PC-9 (cell line): ENCODE results near the gene TIMMDC1. TPM values are rescaled to one million over a fixed set of nuclear protein-coding genes. Genes with fewer than 3 reads are reported as not detected.

Experiments
- BruUV-seq: library from RNA; stranded (reverse); fragments of 400-500 nt; replicated peaks from 2 replicates; lab custom pipeline; 2021; lab: Mats Ljungman, UMichigan
- CTCF ChIA-PET: fragments of 300-600 bp; sonication (Branson Sonifier 250); formaldehyde crosslinking; loops from one replicate; lab custom pipeline; 2022; ENCODE audit warnings: antibody characterized with exemption; lab: Charles Lee
- POLR2A ChIA-PET: fragments of 300-600 bp; sonication (Branson Sonifier 250); formaldehyde crosslinking; loops from one replicate; lab custom pipeline; 2022; ENCODE audit warnings: antibody characterized with exemption; ENCODE audit not compliant: unreplicated experiment; lab: Charles Lee
- DNase-seq, 2 experiments: peaks; one replicate each; pipeline versions ENCODE4 v3.0.0 to v3.0.0-alpha.2; 2015 to 2022; ENCODE audit warnings: mixed read lengths in 1 of 2
- H2AFZ ChIP-seq: fragments of 200-600 bp; sonication (generic); 2 replicates; pipeline ENCODE4 v1.8.1; 2017; ENCODE audit warnings: antibody characterized with exemption
- H3F3A ChIP-seq: fragments of 200-600 bp; sonication (generic); 2 replicates; pipeline ENCODE4 v1.8.1; 2017; ENCODE audit warnings: antibody characterized with exemption, mild to moderate bottlenecking, low read depth; ENCODE audit not compliant: insufficient read depth
- H3K27ac ChIP-seq: fragments of 200-600 bp; sonication (generic); 2 replicates; pipeline ENCODE4 v1.6.1; 2016; ENCODE audit warnings: mixed run types
- H3K27me3 ChIP-seq: fragments of 200-600 bp; sonication (generic); 2 replicates; pipeline ENCODE4 v1.6.1; 2016; ENCODE audit warnings: low read depth, mixed run types; ENCODE audit not compliant: insufficient read depth
- H3K36me3 ChIP-seq: fragments of 200-600 bp; sonication (generic); 2 replicates; pipeline ENCODE4 v1.6.1; 2016; ENCODE audit warnings: low read depth, mixed run types
- H3K4me1 ChIP-seq: fragments of 200-600 bp; sonication (generic); replicated peaks from 2 replicates; pipeline ENCODE4 v1.6.1; 2016; ENCODE audit warnings: mixed run types; ENCODE audit not compliant: insufficient read depth
- H3K4me2 ChIP-seq: fragments of 200-600 bp; sonication (generic); 2 replicates; pipeline ENCODE4 v1.6.1; 2017; ENCODE audit warnings: mixed run types
- H3K4me3 ChIP-seq: fragments of 200-600 bp; sonication (generic); 2 replicates; pipeline ENCODE4 v1.6.1; 2016; ENCODE audit warnings: mixed run types
- H3K79me2 ChIP-seq: fragments of 200-600 bp; sonication (generic); 2 replicates; pipeline ENCODE4 v1.6.1; 2017; ENCODE audit warnings: low read depth, mixed run types
- H3K9me2 ChIP-seq: fragments of 200-600 bp; sonication (generic); 2 replicates; pipeline ENCODE4 v1.8.1; 2017; ENCODE audit warnings: mild to moderate bottlenecking; ENCODE audit not compliant: insufficient read depth
- H3K9me3 ChIP-seq: fragments of 200-600 bp; sonication (generic); 2 replicates; pipeline ENCODE4 v1.8.1; 2016; ENCODE audit warnings: low read depth; ENCODE audit not compliant: insufficient read depth
- H4K20me1 ChIP-seq: fragments of 200-600 bp; sonication (generic); 2 replicates; pipeline ENCODE4 v1.8.1; 2017; ENCODE audit not compliant: insufficient read depth
- CTCF ChIP-seq: fragments of 200-600 bp; sonication (generic); conservative IDR thresholded peaks from 2 replicates; pipeline ENCODE4 v1.6.1; 2017; ENCODE audit warnings: mixed run types, antibody characterized with exemption, mild to moderate bottlenecking, moderate library complexity
- EZH2 ChIP-seq: fragments of 200-600 bp; sonication (generic); IDR thresholded peaks from 2 replicates; pipeline ENCODE4 v1.8.0; 2017; ENCODE audit warnings: antibody characterized with exemption, low read depth
- intact Hi-C: fragments of 100-400 bp; cut with micrococcal nuclease; formaldehyde crosslinking; loops from one replicate; pipeline ENCODE4 v1.10.0; 2022; ENCODE audit not compliant: unreplicated experiment
- total RNA-seq: library from RNA; stranded (reverse); gene quantifications from 2 replicates; pipeline ENCODE4 v1.2.3, GENCODE V29; 2021

TIMMDC1 gene
- total RNA-seq, 1 experiment from 2014 or later = 145 TPM

GRCh38 chr3:119481079-119481478 is 17.3 kb upstream of the TIMMDC1 start:
- H4K20me1 ChIP-seq = no peaks in the 10 kb centered on the region
- H2AFZ ChIP-seq = no peak overlapping the region
- ChIA-PET CTCF (no interaction called here), POLR2A (no interaction called here)
- H3F3A ChIP-seq = no peaks in the 10 kb centered on the region
- no peak for TF ChIP-seq CTCF
- no peak for TF ChIP-seq EZH2
- H3K9me2 ChIP-seq = no peaks in the 10 kb centered on the region; the same call in 1 of the 2 replicates
- H3K4me1 ChIP-seq = no peaks in the 10 kb centered on the region
- H3K36me3 ChIP-seq = no peaks in the 10 kb centered on the region; the same call in 1 of the 2 replicates
- intact Hi-C loops = no loop called here
- H3K27ac ChIP-seq = no peak overlapping the region
- no peaks in the 10 kb centered on the region for H3K27me3 ChIP-seq
- no peak overlapping the region for H3K4me2 ChIP-seq
- no peaks in the 10 kb centered on the region for H3K9me3 ChIP-seq
- no peak for DNase-seq
- BruUV-seq = no TSS peak
- H3K79me2 ChIP-seq = no peaks in the 10 kb centered on the region
- no peak overlapping the region for H3K4me3 ChIP-seq

DNA sequence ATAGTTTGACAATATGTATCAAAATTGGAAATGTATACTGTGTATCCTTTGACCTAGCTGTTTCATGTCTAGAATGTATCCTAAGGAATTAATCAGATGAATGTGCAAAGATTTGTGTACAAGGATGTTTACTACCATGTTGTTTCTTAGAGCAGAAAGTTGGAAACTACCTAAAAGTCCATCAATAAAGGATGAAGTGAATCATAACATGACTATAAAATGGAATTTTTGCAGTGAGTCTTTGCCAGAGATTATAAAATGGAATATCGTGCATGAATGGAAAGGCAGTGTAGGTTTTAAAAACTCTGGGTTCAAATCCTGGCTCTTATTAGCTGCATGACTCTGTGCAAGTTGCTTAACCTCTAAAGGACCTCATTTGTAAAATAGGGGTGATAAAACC is 15.2 kb upstream of the TIMMDC1 start:
- H3K9me3 ChIP-seq = no peaks in the 10 kb centered on the region
- H3K36me3 ChIP-seq = no peaks in the 10 kb centered on the region; the same call in 1 of the 2 replicates
- TF ChIP-seq EZH2 = no peak
- TF ChIP-seq CTCF = no peak
- no peak overlapping the region for H3K27ac ChIP-seq
- intact Hi-C loops = no loop called here
- no peaks in the 10 kb centered on the region for H3K4me1 ChIP-seq
- no peak overlapping the region for H3K4me2 ChIP-seq
- H2AFZ ChIP-seq = no peak overlapping the region
- no peaks in the 10 kb centered on the region for H4K20me1 ChIP-seq
- H3K4me3 ChIP-seq = no peak overlapping the region
- no peaks in the 10 kb centered on the region for H3K27me3 ChIP-seq
- BruUV-seq = no TSS peak
- no peaks in the 10 kb centered on the region; the same call in 1 of the 2 replicates for H3K9me2 ChIP-seq
- no peaks in the 10 kb centered on the region for H3K79me2 ChIP-seq
- CTCF ChIA-PET = no interaction called here
- no peaks in the 10 kb centered on the region for H3F3A ChIP-seq
- POLR2A ChIA-PET = no interaction called here
- no peak for DNase-seq

GRCh38 chr3:119485563-119485962 is 12.8 kb upstream of the TIMMDC1 start:
- H4K20me1 ChIP-seq = no peaks in the 10 kb centered on the region
- H3K27me3 ChIP-seq = no peaks in the 10 kb centered on the region
- H3K9me3 ChIP-seq = no peaks in the 10 kb centered on the region
- intact Hi-C loops = no loop called here
- no peak overlapping the region for H2AFZ ChIP-seq
- no peak overlapping the region for H3K27ac ChIP-seq
- no peaks in the 10 kb centered on the region; the same call in 1 of the 2 replicates for H3K9me2 ChIP-seq
- no TSS peak for BruUV-seq
- no peak overlapping the region for H3K4me2 ChIP-seq
- H3K4me3 ChIP-seq = no peak overlapping the region
- ChIA-PET CTCF (no interaction called here), POLR2A (no interaction called here)
- no peaks in the 10 kb centered on the region for H3K79me2 ChIP-seq
- no peaks in the 10 kb centered on the region; the same call in 1 of the 2 replicates for H3K36me3 ChIP-seq
- H3K4me1 ChIP-seq = no peaks in the 10 kb centered on the region
- H3F3A ChIP-seq = no peaks in the 10 kb centered on the region
- TF ChIP-seq EZH2 (no peak), CTCF (no peak)
- DNase-seq = no peak
